NCI-H1105 treated with DMSO at 0.1 percent for 48 hours (cell line): Measurements from ENCODE around the gene MRPL51.
A peak's percentile ranks its signal among the peaks of the same experiment; 100 is the strongest.
"Not testable (repeated sequence)": the region's sequence is repeated elsewhere in the genome, so short reads cannot be mapped to it uniquely, and the experiment has no call there.

Source experiments
- DNase-seq: peaks from one replicate; lab custom pipeline; 2025; lab: John Stamatoyannopoulos, UW

Gene MRPL51

DNA sequence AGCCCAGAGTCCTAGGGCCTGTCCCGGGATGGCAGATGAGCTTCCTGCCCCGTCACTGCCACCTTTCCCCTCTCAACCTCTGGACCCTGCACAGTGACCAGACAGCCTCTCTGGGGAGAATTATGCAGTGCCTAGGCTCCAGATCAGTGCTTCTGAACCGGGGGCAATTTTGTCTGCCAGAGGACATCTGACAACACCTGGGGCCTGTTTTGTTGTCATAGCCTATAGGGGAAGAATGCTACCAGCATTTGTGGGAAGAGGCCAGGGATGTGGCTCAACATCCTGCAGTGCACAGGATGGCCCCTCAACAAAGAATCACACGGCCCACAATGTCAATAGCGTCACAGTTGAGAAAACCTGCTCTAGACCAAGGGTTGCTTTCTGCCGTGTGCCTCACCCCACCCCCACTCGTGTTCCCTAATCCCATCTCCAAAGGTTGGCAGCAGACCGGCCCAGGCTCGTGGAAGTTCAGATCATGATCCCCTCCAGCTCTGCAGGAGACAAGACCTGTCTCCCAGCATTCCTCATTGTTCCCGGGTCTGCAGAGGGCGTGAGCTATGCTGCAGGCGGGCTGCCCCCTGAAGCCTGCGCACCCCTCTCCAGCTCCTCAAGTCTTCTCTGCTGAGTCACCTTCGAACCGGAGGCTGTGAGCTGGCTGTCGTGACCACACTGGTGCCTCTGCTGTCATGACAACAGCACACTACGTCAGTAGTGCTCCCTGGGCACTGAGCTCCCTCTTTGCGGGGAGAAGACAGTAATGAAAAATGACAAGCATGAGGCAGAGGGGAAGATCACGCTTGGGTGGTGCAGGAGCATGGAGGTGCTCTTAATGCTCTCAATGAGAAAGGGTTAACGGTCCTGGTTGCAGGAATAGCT lies 39.2 kb upstream of the MRPL51 start:
- DNase-seq, result peak; percentile 75

DNA sequence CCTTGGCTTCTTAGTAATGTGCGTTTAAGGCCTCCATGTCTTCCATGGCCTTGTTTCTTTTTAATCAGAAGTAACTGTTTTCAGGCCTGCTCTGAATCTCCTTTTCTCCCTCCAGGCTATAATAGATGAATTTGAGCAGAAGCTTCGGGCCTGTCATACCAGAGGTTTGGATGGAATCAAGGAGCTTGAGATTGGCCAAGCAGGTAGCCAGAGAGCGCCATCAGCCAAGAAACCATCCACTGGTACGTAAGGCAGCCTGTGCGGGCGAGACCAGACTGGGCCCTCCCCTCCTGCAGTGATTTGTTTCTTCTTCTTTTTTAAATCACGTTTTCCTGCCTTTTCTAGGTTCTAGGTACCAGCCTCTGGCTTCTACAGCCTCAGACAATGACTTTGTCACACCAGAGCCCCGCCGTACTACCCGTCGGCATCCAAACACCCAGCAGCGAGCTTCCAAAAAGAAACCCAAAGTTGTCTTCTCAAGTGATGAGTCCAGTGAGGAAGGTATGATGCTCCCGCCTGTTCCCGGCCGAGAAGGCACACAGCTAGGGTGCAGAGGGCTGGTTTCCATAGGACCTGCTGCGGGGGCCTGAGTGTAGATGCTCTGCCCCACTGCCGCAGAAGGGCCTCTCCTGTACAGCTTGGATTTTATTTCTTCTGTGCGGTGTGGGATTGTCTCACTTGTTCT lies 37.7 kb upstream of the MRPL51 start:
- DNase-seq, result no peak

GRCh38 chr12:6529291-6529737 lies 36.3 kb upstream of the MRPL51 start:
- no peak for DNase-seq

- no peak for DNase-seq
Observed at GRCh38 chr12:6528539-6529235, 35.6 kb upstream of the MRPL51 start.

DNA sequence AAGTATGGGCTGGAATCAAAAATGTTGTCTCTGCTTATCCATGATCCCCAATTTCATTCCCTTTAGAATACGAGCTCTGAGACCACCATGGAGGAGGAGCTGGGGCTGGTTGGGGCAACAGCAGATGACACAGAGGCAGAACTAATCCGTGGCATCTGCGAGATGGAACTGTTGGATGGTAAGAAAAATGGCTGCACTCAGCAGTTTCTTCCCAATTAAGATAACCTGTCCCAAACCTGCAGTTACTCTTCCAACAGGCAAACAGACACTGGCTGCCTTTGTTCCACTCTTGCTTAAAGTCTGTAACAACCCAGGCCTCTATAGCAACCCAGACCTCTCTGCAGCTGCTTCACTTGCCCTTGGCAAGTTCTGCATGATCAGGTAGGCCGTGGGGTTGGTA lies 34.6 kb upstream of the MRPL51 start:
- DNase-seq, result no peak

GRCh38 chr12:6526766-6527525 lies 33.9 kb upstream of the MRPL51 start:
- DNase-seq, result no peak

- DNase-seq, result no peak
Observed at GRCh38 chr12:6526201-6526600, 33.1 kb upstream of the MRPL51 start.

DNA sequence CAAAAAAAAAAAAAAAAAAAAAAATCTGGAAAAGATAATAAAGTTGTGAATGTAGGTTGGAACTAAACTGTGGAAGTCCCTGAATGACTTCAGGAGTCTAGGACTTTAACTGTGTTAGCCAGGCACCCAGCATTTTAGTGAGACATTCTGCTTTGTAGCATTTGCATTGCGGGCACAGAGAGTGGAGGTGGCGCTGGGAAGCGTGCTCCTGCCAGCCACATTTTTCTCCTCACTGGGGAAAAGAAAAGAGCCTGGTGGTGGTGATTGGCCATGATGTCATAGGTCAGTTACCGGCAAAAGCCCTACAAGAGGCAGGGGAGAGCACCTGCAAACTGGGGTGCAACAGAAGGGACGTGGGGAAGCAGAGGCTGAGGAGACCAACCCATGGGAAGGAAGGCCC lies 31.6 kb upstream of the MRPL51 start:
- no peak for DNase-seq

- no peak for DNase-seq
Observed at GRCh38 chr12:6523708-6524107, 30.6 kb upstream of the MRPL51 start.

GRCh38 chr12:6522193-6522592 lies 29.1 kb upstream of the MRPL51 start:
- DNase-seq, result no peak

GRCh38 chr12:6520186-6520585 lies 27.1 kb upstream of the MRPL51 start:
- DNase-seq, result no peak

DNA sequence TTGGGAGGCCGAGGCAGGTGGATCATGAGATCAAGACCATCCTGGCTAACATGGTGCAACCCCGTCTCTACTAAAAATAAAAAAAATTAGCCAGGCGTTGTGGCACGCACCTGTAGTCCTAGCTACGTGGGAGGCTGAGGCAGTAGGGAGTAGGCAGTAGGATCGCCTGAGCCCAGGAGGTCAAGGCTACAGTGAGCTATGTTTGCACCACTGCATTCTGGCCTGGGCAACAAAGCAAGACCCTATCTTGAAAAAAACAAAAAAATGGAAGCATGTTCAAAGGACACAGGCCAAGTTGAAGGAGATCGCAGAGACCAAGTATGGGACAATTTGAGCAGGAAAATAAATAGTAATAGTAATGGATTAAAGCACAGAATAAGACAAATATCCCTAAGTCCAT lies 15.0 kb upstream of the MRPL51 start:
- no peak for DNase-seq

GRCh38 chr12:6507102-6507998 lies 14.3 kb upstream of the MRPL51 start:
- no peak for DNase-seq

DNA sequence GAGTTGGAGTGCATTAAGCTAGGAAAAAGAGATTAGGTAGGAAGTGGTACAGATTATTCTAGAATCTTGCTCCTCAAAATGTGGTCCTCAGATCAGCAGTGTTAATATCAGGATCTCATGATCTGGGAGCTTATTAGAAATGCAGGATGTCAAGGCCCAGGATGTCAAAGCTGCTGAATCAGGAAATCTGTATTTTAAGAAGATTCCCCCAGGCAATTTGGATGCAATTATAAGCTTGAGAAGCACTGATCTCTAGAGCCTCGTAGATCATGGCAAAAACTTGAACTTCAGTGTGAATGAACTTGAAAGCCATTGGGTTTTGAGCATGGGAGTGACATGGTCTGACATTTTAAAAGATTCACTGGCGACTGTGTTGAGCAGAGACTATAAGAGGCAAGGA lies 7.4 kb upstream of the MRPL51 start:
- no peak for DNase-seq

GRCh38 chr12:6497291-6497690 lies 4.2 kb upstream of the MRPL51 start:
- not testable (repeated sequence) for DNase-seq

DNA sequence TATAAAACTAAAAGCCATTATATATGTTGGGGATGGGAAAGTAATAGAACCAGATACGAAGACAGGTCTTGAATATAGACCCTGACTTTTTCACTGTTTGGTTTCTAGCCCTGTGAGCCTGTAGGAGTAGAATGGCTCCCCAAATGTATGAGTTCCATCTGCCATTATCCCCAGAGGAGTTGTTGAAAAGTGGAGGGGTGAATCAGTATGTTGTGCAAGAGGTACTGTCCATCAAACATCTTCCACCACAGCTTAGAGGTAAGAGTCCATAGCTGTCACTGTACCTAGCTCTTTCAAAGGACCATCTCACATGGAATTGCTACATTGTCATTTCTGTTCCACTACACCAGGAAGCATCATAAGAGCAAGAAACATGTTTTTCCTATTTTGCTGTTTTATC lies 1.9 kb upstream of the MRPL51 start:
- no peak for DNase-seq

GRCh38 chr12:6494258-6494743 lies 1.2 kb upstream of the MRPL51 start:
- no peak for DNase-seq

DNA sequence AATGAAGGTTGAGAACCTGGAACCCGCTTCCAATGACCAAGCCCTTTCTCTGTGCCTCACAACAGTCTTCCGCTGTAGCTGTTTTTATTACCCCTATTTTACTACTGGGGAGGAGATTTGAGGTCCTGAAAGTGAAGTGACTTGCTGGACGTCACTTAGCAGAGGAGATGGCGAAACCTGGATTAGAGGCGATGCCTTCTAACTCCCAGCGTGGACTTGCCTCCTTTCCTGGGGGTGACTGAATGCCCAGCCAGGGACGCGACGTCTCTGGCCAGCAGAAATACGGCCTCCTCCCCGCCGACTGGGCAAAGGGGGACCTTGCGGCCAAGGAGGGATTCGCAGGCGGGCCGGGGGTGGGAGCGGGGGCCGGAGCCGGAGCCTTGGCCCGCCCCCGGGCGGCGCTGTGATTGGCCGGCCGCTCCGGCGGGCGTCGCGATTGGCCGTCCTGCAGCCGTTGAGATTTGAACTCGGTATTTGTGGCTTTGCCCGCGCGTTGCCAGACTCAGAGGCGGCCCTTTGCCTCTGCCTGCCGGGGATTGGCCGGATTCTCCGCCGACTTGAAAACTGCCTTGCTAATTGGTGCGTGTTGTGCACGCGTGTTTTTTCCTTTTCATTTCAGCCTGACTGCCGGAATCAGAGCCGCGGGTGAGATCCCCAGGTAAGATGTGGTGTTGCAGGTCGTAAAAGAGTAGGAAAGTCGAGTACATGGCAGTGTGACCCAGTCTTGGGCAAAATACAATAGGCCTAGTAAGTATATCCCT lies 615 bp upstream of the MRPL51 start, which contains the start of gene NCAPD2:
NCAPD2 (plus strand) TSS at position 606 of the 761 bp plus-strand sequence. CDS start 997 bp downstream, outside the sequence.
- DNase-seq, result peak; percentile 96

DNA sequence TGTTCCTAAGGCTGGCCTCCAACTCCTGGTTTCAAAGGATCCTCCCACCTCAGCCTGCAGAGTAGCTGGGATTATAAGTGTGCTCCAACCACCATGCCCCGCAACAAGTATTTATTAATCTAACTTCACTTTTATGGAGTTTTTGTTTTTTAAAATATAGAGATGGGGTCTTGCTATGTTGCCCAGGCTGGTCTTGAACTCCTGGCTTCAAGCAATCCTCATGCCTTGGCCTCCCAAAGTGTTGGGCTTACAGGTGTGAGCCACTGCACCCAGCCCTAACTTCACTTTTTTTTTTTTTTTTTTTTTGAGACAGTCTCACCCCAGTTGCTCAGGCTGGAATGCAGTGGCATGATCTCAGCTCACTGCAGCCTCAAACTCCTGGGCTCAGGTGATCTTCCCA lies 2.4 kb downstream of the MRPL51 start:
- not testable (repeated sequence) for DNase-seq

- DNase-seq, result no peak
Observed at GRCh38 chr12:6489449-6489848, 3.6 kb downstream of the MRPL51 start.
